Measurements from ENCODE around the gene RPS13.
"Not testable (repeated sequence)": the region's sequence is repeated elsewhere in the genome, so short reads cannot be mapped to it uniquely, and the experiment has no call there.

The RPS13 gene

GRCh38 chr11:17034027-17034426, 43.4 kb downstream of the RPS13 start:
- DNase-seq: not testable (repeated sequence)

DNA sequence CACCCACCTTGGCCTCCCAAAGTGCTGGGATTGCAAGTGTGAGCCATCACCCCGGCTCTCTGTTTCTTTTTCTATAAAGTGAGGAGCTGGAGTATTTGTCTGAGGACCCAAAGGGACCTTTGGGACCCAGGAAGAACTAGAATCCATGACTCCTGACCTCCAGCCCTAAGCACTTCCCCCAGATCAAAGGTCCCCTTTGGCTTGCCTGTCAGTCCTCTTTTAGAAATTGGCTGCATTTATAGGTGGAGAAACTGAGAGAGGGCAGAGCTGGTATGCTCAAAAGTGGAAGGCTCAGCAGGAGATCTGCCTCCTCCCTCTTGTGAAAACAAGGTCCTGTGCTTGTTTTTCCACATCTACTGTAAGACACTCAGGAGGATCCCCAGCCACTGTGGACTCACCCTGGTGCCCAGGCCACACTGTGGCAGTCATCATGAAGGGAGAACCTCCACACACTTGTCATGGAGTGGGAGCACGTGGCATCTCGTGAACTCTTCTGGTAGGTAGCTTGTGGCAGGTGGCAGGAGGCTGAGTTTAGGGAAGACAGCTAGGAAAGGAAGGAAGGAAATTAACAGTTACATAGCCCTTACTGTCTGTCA, 50.9 kb downstream of the RPS13 start:
- DNase-seq: no peak

DNA sequence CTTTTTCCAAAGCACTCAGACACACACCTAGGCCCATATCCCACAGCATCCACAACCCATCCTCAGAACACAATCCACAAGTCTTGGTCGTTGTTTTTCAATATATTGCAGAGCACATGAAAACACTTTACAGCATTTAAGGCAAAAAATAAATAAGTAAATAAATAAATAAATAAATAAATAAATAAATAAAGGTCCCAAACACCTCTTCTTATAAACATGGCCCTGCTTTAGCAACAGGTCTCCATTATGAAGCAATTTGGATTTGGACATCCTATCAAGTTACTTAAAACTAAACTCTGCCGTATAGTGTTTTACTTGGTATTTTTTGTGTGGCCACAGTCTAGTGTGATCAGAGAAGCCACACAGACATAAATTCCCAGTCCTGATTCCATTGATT, 52.5 kb downstream of the RPS13 start:
- DNase-seq: no peak
